HG03025 (cell line): ENCODE data around the gene ZNF208.
"Not testable (repeated sequence)": the region's sequence is repeated elsewhere in the genome, so short reads cannot be mapped to it uniquely, and the experiment has no call there.

Experiments used
- ATAC-seq: cut with Tn5 transposase; IDR thresholded peaks from one replicate; pipeline ENCODE4 v1.9.1; 2021; ENCODE audit warnings: mild to moderate bottlenecking, moderate library complexity; ENCODE audit not compliant: unreplicated experiment, low FRiP score

ZNF208 gene

GRCh38 chr19:21890017-21890416 lies 120.7 kb downstream of the ZNF208 start:
- not testable (repeated sequence) for ATAC-seq

GRCh38 chr19:21885516-21885915 lies 125.2 kb downstream of the ZNF208 start:
- ATAC-seq = not testable (repeated sequence)

- not testable (repeated sequence) for ATAC-seq
Observed at GRCh38 chr19:21884786-21885185, 126.0 kb downstream of the ZNF208 start.

GRCh38 chr19:21883516-21883915 lies 127.2 kb downstream of the ZNF208 start:
- no peak for ATAC-seq
